ENCODE results near the gene RASSF6. TPM values are rescaled to one million over a fixed set of nuclear protein-coding genes. Genes with fewer than 3 reads are reported as not detected.

RASSF6 gene
- total RNA-seq, 1 experiment from 2014 or later, result 0.59 TPM

GRCh38 chr4:73539386-73539785 lies 80.8 kb downstream of the RASSF6 start:
- intact Hi-C loops (cut with micrococcal nuclease; ENCODE audit: unreplicated experiment), result no loop called here
- H3K27me3 ChIP-seq (ENCODE audit: insufficient read depth, low read depth), result no peaks in the 10 kb centered on the region
- CTCF ChIA-PET, result no interaction called here
- no peaks in the 10 kb centered on the region for H3K79me2 ChIP-seq (ENCODE audit: low read depth)
- no peaks in the 10 kb centered on the region for H3K4me1 ChIP-seq (replicated peaks; ENCODE audit: insufficient read depth)
- no peaks in the 10 kb centered on the region for H4K20me1 ChIP-seq (ENCODE audit: insufficient read depth)
- no peak overlapping the region for H3K27ac ChIP-seq
- H3K4me3 ChIP-seq, result no peak overlapping the region
- H3F3A ChIP-seq (ENCODE audit: insufficient read depth, low read depth), result no peaks in the 10 kb centered on the region
- no TSS peak for BruUV-seq (replicated peaks)
- no peaks in the 10 kb centered on the region for H3K9me2 ChIP-seq (ENCODE audit: insufficient read depth)
- H3K36me3 ChIP-seq (ENCODE audit: low read depth), result no peaks in the 10 kb centered on the region
- DNase-seq, result no peak
- H2AFZ ChIP-seq, result no peak overlapping the region
- POLR2A ChIA-PET (ENCODE audit: unreplicated experiment), result interaction anchor here (0.6 kb wide), 1 partner anchor 147 kb away, joined by 3 read pairs; no protein-coding TSS in a partner anchor
- H3K4me2 ChIP-seq, result no peak overlapping the region
- H3K9me3 ChIP-seq (ENCODE audit: insufficient read depth, low read depth), result no peaks in the 10 kb centered on the region
- TF ChIP-seq EZH2 (IDR thresholded peaks at IDR 0.05; ENCODE audit: low read depth) (no peak), CTCF (conservative IDR thresholded peaks at IDR 0.05) (no peak)

- no TSS peak for BruUV-seq (replicated peaks)
- no peak overlapping the region for H3K27ac ChIP-seq
- no peaks in the 10 kb centered on the region for H3F3A ChIP-seq (ENCODE audit: insufficient read depth, low read depth)
- H4K20me1 ChIP-seq (ENCODE audit: insufficient read depth), result no peaks in the 10 kb centered on the region
- TF ChIP-seq EZH2 (IDR thresholded peaks at IDR 0.05; ENCODE audit: low read depth) (no peak), CTCF (conservative IDR thresholded peaks at IDR 0.05) (no peak)
- no peaks in the 10 kb centered on the region for H3K36me3 ChIP-seq (ENCODE audit: low read depth)
- no peak for DNase-seq
- CTCF ChIA-PET, result no interaction called here
- H3K4me3 ChIP-seq, result no peak overlapping the region
- no peaks in the 10 kb centered on the region for H3K79me2 ChIP-seq (ENCODE audit: low read depth)
- H3K27me3 ChIP-seq (ENCODE audit: insufficient read depth, low read depth), result no peaks in the 10 kb centered on the region
- intact Hi-C loops (cut with micrococcal nuclease; ENCODE audit: unreplicated experiment), result no loop called here
- H3K4me2 ChIP-seq, result no peak overlapping the region
- H3K9me3 ChIP-seq (ENCODE audit: insufficient read depth, low read depth), result no peaks in the 10 kb centered on the region
- no peak overlapping the region for H2AFZ ChIP-seq
- no peaks in the 10 kb centered on the region for H3K9me2 ChIP-seq (ENCODE audit: insufficient read depth)
- no peaks in the 10 kb centered on the region for H3K4me1 ChIP-seq (replicated peaks; ENCODE audit: insufficient read depth)
- POLR2A ChIA-PET (ENCODE audit: unreplicated experiment), result interaction anchor here (0.5 kb wide), 1 partner anchor 163 kb away, joined by 5 read pairs; no protein-coding TSS in a partner anchor
Measured at GRCh38 chr4:73538162-73538561, 82.1 kb downstream of the RASSF6 start.

- Histone ChIP-seq H3K4me2 (no peak overlapping the region), H3K4me1 (replicated peaks; ENCODE audit: insufficient read depth) (no peaks in the 10 kb centered on the region), H3F3A (ENCODE audit: insufficient read depth, low read depth) (no peaks in the 10 kb centered on the region), H3K9me3 (ENCODE audit: insufficient read depth, low read depth) (no peaks in the 10 kb centered on the region), H3K9me2 (ENCODE audit: insufficient read depth) (no peaks in the 10 kb centered on the region), H3K27me3 (ENCODE audit: insufficient read depth, low read depth) (no peaks in the 10 kb centered on the region), H3K4me3 (no peak overlapping the region), H3K27ac (no peak overlapping the region), H3K36me3 (ENCODE audit: low read depth) (no peaks in the 10 kb centered on the region), H2AFZ (no peak overlapping the region), H4K20me1 (ENCODE audit: insufficient read depth) (no peaks in the 10 kb centered on the region), H3K79me2 (ENCODE audit: low read depth) (no peaks in the 10 kb centered on the region)
- intact Hi-C loops (cut with micrococcal nuclease; ENCODE audit: unreplicated experiment), result no loop called here
- TF ChIP-seq EZH2 (IDR thresholded peaks at IDR 0.05; ENCODE audit: low read depth) (no peak), CTCF (conservative IDR thresholded peaks at IDR 0.05) (no peak)
- BruUV-seq (replicated peaks), result no TSS peak
- no peak for DNase-seq
- ChIA-PET POLR2A (ENCODE audit: unreplicated experiment) (no interaction called here), CTCF (no interaction called here)
Measured at GRCh38 chr4:73533515-73534422, 86.5 kb downstream of the RASSF6 start.
